Neural cell (in vitro differentiated cells): Measurements from ENCODE around the gene UQCRHL. TPM values are rescaled to one million over a fixed set of nuclear protein-coding genes. Genes with fewer than 3 reads are reported as not detected.
A peak's percentile ranks its signal among the peaks of the same experiment; 100 is the strongest.

ENCODE experiments used
- H2AFZ ChIP-seq: fragments of 200-600, 300-800 bp; sonication (generic), shearing (Covaris generic); 2 replicates; pipeline ENCODE4 v1.6.0; 2014; ENCODE audit warnings: low read depth, mild to moderate bottlenecking, antibody characterized with exemption, low read length, moderate library complexity
- H3F3A ChIP-seq: fragments of 200-600 bp; shearing (Covaris generic); 2 replicates; pipeline ENCODE4 v1.6.1; 2016; ENCODE audit warnings: mild to moderate bottlenecking, moderate library complexity, mixed read lengths, antibody characterized with exemption, low read length; ENCODE audit not compliant: insufficient read depth, poor library complexity, severe bottlenecking
- H3K27ac ChIP-seq: fragments of 200-600, 300-800 bp; sonication (generic), shearing (Covaris generic); 2 replicates; pipeline ENCODE4 v1.5.1; 2014; ENCODE audit warnings: mild to moderate bottlenecking, low read length, moderate library complexity
- H3K27me3 ChIP-seq: fragments of 300-800, 200-600 bp; sonication (generic), shearing (Covaris generic); 2 replicates; pipeline ENCODE4 v1.6.0; 2014; ENCODE audit warnings: mild to moderate bottlenecking, low read depth, low read length, moderate library complexity; ENCODE audit not compliant: insufficient read depth
- H3K36me3 ChIP-seq: fragments of 300-800, 200-600 bp; sonication (generic), shearing (Covaris generic); 2 replicates; pipeline ENCODE4 v1.5.1; 2014; ENCODE audit warnings: mild to moderate bottlenecking, antibody characterized with exemption, low read length, moderate library complexity; ENCODE audit not compliant: insufficient read depth
- H3K4me2 ChIP-seq: fragments of 300-800, 200-600 bp; sonication (generic), shearing (Covaris generic); 2 replicates; pipeline ENCODE4 v1.6.0; 2014; ENCODE audit warnings: mild to moderate bottlenecking, low read length
- H3K4me3 ChIP-seq: fragments of 300-800, 200-600 bp; sonication (generic), shearing (Covaris generic); 2 replicates; pipeline ENCODE4 v1.5.1; 2014; ENCODE audit warnings: mild to moderate bottlenecking, low read length, moderate library complexity
- H3K79me2 ChIP-seq: fragments of 200-600 bp; shearing (Covaris generic); replicated peaks from 2 replicates; pipeline ENCODE4 v1.6.0; 2014; ENCODE audit warnings: mild to moderate bottlenecking, low read length, moderate library complexity; ENCODE audit not compliant: insufficient read depth
- H3K9ac ChIP-seq: fragments of 300-800, 200-600 bp; sonication (generic), shearing (Covaris generic); 2 replicates; pipeline ENCODE4 v1.6.1; 2016; ENCODE audit warnings: mild to moderate bottlenecking, low read length, mixed read lengths
- H3K9me2 ChIP-seq: fragments of 200-600 bp; shearing (Covaris generic); 2 replicates; pipeline ENCODE4 v1.6.1; 2016; ENCODE audit warnings: mild to moderate bottlenecking, low read length, mixed read lengths; ENCODE audit not compliant: insufficient read depth
- H3K9me3 ChIP-seq: fragments of 200-600, 300-800 bp; sonication (generic), shearing (Covaris generic); 2 replicates; pipeline ENCODE4 v1.6.1; 2016; ENCODE audit warnings: mild to moderate bottlenecking, mixed run types, low read length, moderate library complexity, mixed read lengths
- H4K20me1 ChIP-seq: fragments of 200-600 bp; shearing (Covaris generic); 2 replicates; pipeline ENCODE4 v1.6.1; 2016; ENCODE audit warnings: mild to moderate bottlenecking, mixed run types; ENCODE audit not compliant: insufficient read depth
- CTCF ChIP-seq: fragments of 450-650 bp; IDR thresholded peaks from 2 replicates; pipeline ENCODE4 v1.5.1; 2014; ENCODE audit warnings: antibody characterized with exemption, mild to moderate bottlenecking, moderate library complexity; ENCODE audit not compliant: poor library complexity, severe bottlenecking
- EP300 ChIP-seq: fragments of 450-650 bp; conservative IDR thresholded peaks from 2 replicates; pipeline ENCODE4 v1.6.1; 2014; ENCODE audit warnings: antibody characterized with exemption, mild to moderate bottlenecking, moderate library complexity; ENCODE audit not compliant: poor library complexity, severe bottlenecking
- EZH2 ChIP-seq: fragments of 200-600, 300-800 bp; shearing (Covaris generic), sonication (generic); IDR thresholded peaks from 2 replicates; pipeline ENCODE4 v1.6.1; 2014; ENCODE audit warnings: antibody characterized with exemption, low read length, borderline replicate concordance, mild to moderate bottlenecking; ENCODE audit not compliant: insufficient read depth, poor library complexity, severe bottlenecking
- MXI1 ChIP-seq: fragments of 450-650 bp; conservative IDR thresholded peaks from 2 replicates; pipeline ENCODE4 v1.6.1; 2014; ENCODE audit warnings: antibody characterized with exemption, mild to moderate bottlenecking; ENCODE audit not compliant: poor library complexity, severe bottlenecking
- POLR2AphosphoS5 ChIP-seq: IDR thresholded peaks from 2 replicates; pipeline ENCODE4 v1.6.1; 2012
- RAD21 ChIP-seq: fragments of 450-650 bp; conservative IDR thresholded peaks from 2 replicates; pipeline ENCODE4 v1.6.1; 2014; ENCODE audit warnings: antibody characterized with exemption, mild to moderate bottlenecking, moderate library complexity
- REST ChIP-seq: IDR thresholded peaks from 2 replicates; pipeline ENCODE4 v1.6.1; 2012; ENCODE audit warnings: borderline replicate concordance
- SMC3 ChIP-seq: fragments of 450-650 bp; conservative IDR thresholded peaks from 2 replicates; pipeline ENCODE4 v1.6.1; 2014; ENCODE audit warnings: antibody characterized with exemption, mild to moderate bottlenecking, moderate library complexity; ENCODE audit not compliant: poor library complexity
- TAF1 ChIP-seq: IDR thresholded peaks from 2 replicates; pipeline ENCODE4 v1.6.1; 2012; ENCODE audit warnings: low read depth
- polyA plus RNA-seq: library from polyadenylated mRNA; depleted of rRNA; stranded (reverse); fragments of >200 nt; gene quantifications from 2 replicates; pipeline ENCODE4 v1.2.3, GENCODE V29; 2014

Gene UQCRHL
- polyA plus RNA-seq, 1 donor from 2014 or later: 6.1 TPM

GRCh38 chr1:15835741-15836510 is 28.5 kb upstream of the UQCRHL start:
- peak overlapping the region; percentile 86 for H3K4me2 ChIP-seq
- H3K27me3 ChIP-seq: no peaks in the 10 kb centered on the region
- H3F3A ChIP-seq: no peaks in the 10 kb centered on the region
- peak overlapping the region; percentile 100 for H3K27ac ChIP-seq
- H3K79me2 ChIP-seq: peaks cover 21% of the 10 kb centered on the region
- H3K9ac ChIP-seq: peak overlapping the region; percentile 100
- H3K36me3 ChIP-seq: no peaks in the 10 kb centered on the region
- peak; percentile 21 for TF ChIP-seq RAD21
- peak; percentile 25 for TF ChIP-seq MXI1
- TF ChIP-seq EP300: no peak
- TF ChIP-seq TAF1: no peak
- TF ChIP-seq REST: no peak
- TF ChIP-seq POLR2AphosphoS5: peak; percentile 87
- TF ChIP-seq CTCF: no peak
- no peak for TF ChIP-seq SMC3
- TF ChIP-seq EZH2: no peak
- H2AFZ ChIP-seq: peak overlapping the region; percentile 66
- no peaks in the 10 kb centered on the region for H3K9me3 ChIP-seq
- H4K20me1 ChIP-seq: no peaks in the 10 kb centered on the region
- no peaks in the 10 kb centered on the region for H3K9me2 ChIP-seq
- H3K4me3 ChIP-seq: peak overlapping the region; percentile 80

GRCh38 chr1:15835205-15835740 is 27.8 kb upstream of the UQCRHL start:
- Histone ChIP-seq H3K9ac (peak overlapping the region; percentile 100), H2AFZ (peak overlapping the region; percentile 30), H3K9me3 (no peaks in the 10 kb centered on the region), H4K20me1 (no peaks in the 10 kb centered on the region), H3K27me3 (no peaks in the 10 kb centered on the region), H3K79me2 (peaks cover 21% of the 10 kb centered on the region), H3K4me3 (peak overlapping the region; percentile 80), H3K4me2 (peak overlapping the region; percentile 86), H3F3A (no peaks in the 10 kb centered on the region), H3K36me3 (no peaks in the 10 kb centered on the region), H3K9me2 (no peaks in the 10 kb centered on the region), H3K27ac (peak overlapping the region; percentile 100)
- TF ChIP-seq REST (peak; percentile 40), TAF1 (no peak)
